Lower leg skin (tissue), 4 donors: ENCODE data around the gene PPP3R1. TPM values are rescaled to one million over a fixed set of nuclear protein-coding genes. Genes with fewer than 3 reads are reported as not detected.

Experiments
- DNase-seq, 2 donors: peaks; one replicate each; pipeline ENCODE4 v3.0.0-alpha.2; 2019; ENCODE audit warnings: low spot score in 2 of 2
- H3K4me3 ChIP-seq: fragments of 200-600 bp; sonication (generic); 2 replicates; pipeline ENCODE4 v1.5.1; 2017; ENCODE audit warnings: mild to moderate bottlenecking, low read depth; ENCODE audit not compliant: poor library complexity, severe bottlenecking
- POLR2A ChIP-seq, 2 donors: fragments of 450-650 bp; IDR thresholded peaks; one replicate each; pipeline ENCODE4 v1.6.1; 2016 to 2017; ENCODE audit warnings: antibody characterized with exemption in 2 of 2, mild to moderate bottlenecking in 1 of 2, moderate library complexity in 1 of 2
- WGBS, 2 donors: methylation state at CpG; one replicate each; pipeline ENCODE4 v1.1.5; 2018; 5-methylcytosine and 5-hydroxymethylcytosine counted together
- intact Hi-C: fragments of 100-400 bp; cut with DNase I; formaldehyde crosslinking; loops from one replicate; pipeline ENCODE4 v1.15.0; 2023; ENCODE audit warnings: low total_unique reads
- total RNA-seq, 4 donors: library from RNA; depleted of rRNA; stranded (reverse); fragments of >200 nt; gene quantifications; one replicate each; pipeline ENCODE4 v1.1.0, GENCODE V29; 2016
- TF ChIP-seq, protein P1 (sequence below), 3 donors: fragments of 450-650 bp; IDR thresholded peaks; one replicate each; pipeline ENCODE4 v1.5.1; 2016; ENCODE audit warnings: antibody characterized with exemption in 3 of 3, mild to moderate bottlenecking in 3 of 3, moderate library complexity in 2 of 3

Gene PPP3R1
- total RNA-seq, 4 donors from 2014 or later: 31.0 to 42.4 (median 34.7) TPM

DNA sequence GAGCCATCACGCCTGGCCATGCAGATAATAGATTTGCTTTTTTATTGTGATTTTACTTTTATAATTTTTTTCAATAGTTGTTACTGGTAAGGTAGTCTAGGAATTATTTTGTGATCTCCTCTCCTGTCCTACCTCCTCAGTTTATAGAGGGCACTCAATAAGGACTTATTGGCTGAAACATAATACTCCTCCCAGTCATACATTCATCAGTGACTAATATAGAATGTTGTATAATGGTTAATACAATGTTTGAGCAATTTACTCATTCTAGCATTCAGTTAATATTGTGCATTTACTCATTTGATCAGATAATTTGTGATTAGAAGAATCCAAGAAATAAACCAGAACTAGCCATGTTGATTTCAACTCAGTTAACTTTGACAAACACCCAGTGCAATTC, 25.8 kb upstream of the PPP3R1 start:
- 97% methylated on average over 1 of the region's 1 CpG for WGBS, 2 donors
- no peak overlapping the region for H3K4me3 ChIP-seq
- DNase-seq: no peak
- intact Hi-C loops: no loop called here
- no peak for TF ChIP-seq POLR2A (IDR thresholded peaks at IDR 0.05)
- TF ChIP-seq, protein P1, sequence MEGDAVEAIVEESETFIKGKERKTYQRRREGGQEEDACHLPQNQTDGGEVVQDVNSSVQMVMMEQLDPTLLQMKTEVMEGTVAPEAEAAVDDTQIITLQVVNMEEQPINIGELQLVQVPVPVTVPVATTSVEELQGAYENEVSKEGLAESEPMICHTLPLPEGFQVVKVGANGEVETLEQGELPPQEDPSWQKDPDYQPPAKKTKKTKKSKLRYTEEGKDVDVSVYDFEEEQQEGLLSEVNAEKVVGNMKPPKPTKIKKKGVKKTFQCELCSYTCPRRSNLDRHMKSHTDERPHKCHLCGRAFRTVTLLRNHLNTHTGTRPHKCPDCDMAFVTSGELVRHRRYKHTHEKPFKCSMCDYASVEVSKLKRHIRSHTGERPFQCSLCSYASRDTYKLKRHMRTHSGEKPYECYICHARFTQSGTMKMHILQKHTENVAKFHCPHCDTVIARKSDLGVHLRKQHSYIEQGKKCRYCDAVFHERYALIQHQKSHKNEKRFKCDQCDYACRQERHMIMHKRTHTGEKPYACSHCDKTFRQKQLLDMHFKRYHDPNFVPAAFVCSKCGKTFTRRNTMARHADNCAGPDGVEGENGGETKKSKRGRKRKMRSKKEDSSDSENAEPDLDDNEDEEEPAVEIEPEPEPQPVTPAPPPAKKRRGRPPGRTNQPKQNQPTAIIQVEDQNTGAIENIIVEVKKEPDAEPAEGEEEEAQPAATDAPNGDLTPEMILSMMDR (IDR thresholded peaks at IDR 0.05): no peak

DNA sequence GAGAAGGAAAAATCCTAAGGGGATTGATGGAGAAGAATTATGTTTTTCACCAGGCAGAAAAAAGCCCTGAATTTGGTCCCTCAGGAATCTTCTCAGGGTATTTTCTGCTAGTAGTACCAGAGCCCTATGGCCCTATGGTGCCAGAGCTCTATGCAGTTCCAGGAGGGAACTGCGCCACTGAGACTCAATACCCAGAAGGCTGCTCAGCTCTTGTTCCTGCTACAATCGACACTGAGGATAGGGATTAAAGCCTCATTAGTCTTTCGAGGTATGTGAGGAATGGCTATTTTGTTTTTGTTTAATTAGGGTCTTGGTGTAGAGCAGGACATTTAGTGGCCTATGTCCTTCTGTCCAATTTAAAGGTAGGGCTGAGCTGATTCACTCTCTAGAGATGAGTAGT, 21.7 kb upstream of the PPP3R1 start:
- DNase-seq: no peak
- no peak for TF ChIP-seq POLR2A (IDR thresholded peaks at IDR 0.05)
- TF ChIP-seq, protein P1 (IDR thresholded peaks at IDR 0.05): no peak
- intact Hi-C loops: no loop called here
- WGBS, 2 donors: 64 to 68% methylated on average over 3 of the region's 3 CpGs
- no peak overlapping the region for H3K4me3 ChIP-seq

GRCh38 chr2:68272246-68272994, 20.1 kb upstream of the PPP3R1 start:
- intact Hi-C loops: no loop called here
- no peak for DNase-seq
- TF ChIP-seq POLR2A (IDR thresholded peaks at IDR 0.05): no peak
- TF ChIP-seq, protein P1 (IDR thresholded peaks at IDR 0.05): no peak
- H3K4me3 ChIP-seq: no peak overlapping the region
- 69 to 77% methylated on average over 2 of the region's 2 CpGs for WGBS, 2 donors

- TF ChIP-seq, protein P1 (IDR thresholded peaks at IDR 0.05): no peak
- DNase-seq: no peak
- no peak overlapping the region for H3K4me3 ChIP-seq
- intact Hi-C loops: no loop called here
- 90 to 95% methylated on average over 1 of the region's 1 CpG for WGBS, 2 donors
Observed at GRCh38 chr2:68266655-68267054, 14.3 kb upstream of the PPP3R1 start.

- TF ChIP-seq, protein P1 (IDR thresholded peaks at IDR 0.05): no peak
- TF ChIP-seq POLR2A (IDR thresholded peaks at IDR 0.05): no peak
Observed at GRCh38 chr2:68263632-68264031, 11.3 kb upstream of the PPP3R1 start.

DNA sequence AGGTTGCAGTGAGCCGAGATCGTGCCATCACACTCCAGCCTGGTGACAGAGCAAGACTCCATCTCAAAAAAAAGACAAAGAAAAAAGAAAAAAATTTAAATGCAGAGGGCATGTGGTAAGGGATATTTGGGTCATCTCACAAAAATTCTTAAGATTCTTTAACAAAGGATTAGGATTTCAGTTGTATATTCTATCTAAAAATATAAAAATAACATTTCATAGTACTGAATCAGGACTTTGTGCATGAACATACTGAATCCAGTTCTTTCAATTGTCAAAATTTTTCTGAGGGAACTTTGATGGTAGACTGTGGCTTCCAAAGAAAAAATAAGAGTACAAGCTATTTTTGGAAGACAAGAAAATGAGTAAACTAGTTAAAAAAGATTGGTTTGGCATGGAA, 6.5 kb upstream of the PPP3R1 start:
- intact Hi-C loops: no loop called here

More at GRCh38 chr2:68263632-68264031, 11.3 kb upstream of the PPP3R1 start:
- DNase-seq: no peak
- 95 to 96% methylated on average over 2 of the region's 2 CpGs for WGBS, 2 donors
- no peak overlapping the region for H3K4me3 ChIP-seq
- intact Hi-C loops: no loop called here

More for the DNA sequence above, 6.5 kb upstream of the PPP3R1 start:
- DNase-seq: no peak
- 98% methylated on average over 2 of the region's 2 CpGs for WGBS, 2 donors
- TF ChIP-seq, protein P1 (IDR thresholded peaks at IDR 0.05): no peak
- TF ChIP-seq POLR2A (IDR thresholded peaks at IDR 0.05): no peak
- no peak overlapping the region for H3K4me3 ChIP-seq
